Hepatocyte (in vitro differentiated cells): Measurements from ENCODE around the gene CHMP1A.
A peak's percentile ranks its signal among the peaks of the same experiment; 100 is the strongest.
"Not testable (repeated sequence)": the region's sequence is repeated elsewhere in the genome, so short reads cannot be mapped to it uniquely, and the experiment has no call there.

Experiments used
- CTCF ChIP-seq: fragments of 200-600 bp; sonication (generic); IDR thresholded peaks from 2 replicates; pipeline ENCODE4 v1.5.1; 2016; ENCODE audit warnings: antibody characterized with exemption, mild to moderate bottlenecking; ENCODE audit not compliant: poor library complexity
- EZH2 ChIP-seq: fragments of 200-600 bp; sonication (generic); IDR thresholded peaks from 2 replicates; pipeline ENCODE4 v1.6.1; 2016; ENCODE audit warnings: antibody characterized with exemption, mild to moderate bottlenecking, borderline replicate concordance

DNA sequence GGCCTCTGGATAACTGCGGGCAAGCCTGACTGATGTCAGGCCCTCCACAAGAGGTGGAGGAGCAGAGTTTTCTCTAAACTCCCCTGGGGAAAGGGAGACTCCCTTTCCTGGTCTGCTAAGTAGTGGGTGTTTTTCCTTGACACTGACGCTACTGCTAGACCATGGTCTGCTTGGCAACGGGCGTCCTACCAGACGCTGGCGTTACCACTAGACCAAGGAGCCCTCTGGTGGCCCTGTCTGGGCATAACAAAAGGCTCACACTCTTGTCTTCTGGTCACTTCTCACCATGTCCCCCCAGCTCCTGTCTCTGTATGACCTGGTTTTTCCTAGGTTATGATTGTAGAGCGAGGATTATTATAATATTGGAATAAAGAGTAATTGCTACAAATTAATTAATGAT, 9.5 kb upstream of the CHMP1A start:
- TF ChIP-seq CTCF: peak; percentile 11
- TF ChIP-seq EZH2: not testable (repeated sequence)
